Natural killer cell treated with Interleukin-12 subunit alpha and Interleukin-12 subunit beta and Interleukin-15 and Interleukin-18, amount 100 ng/mL, for 72 hours (primary cell): ENCODE measurements around the gene PARN. TPM values are rescaled to one million over a fixed set of nuclear protein-coding genes. Genes with fewer than 3 reads are reported as not detected.

Source experiments
- ATAC-seq, 2 donors: fragments of 150-1000 bp; cut with Tn5 transposase in 1 of 2; sonication (Bioruptor Pico), chemical (Tn5 transposase) in 1 of 2; 2 replicates each; pipeline ENCODE4 v1.10.0; 2021
- DNase-seq: peaks from one replicate; pipeline ENCODE4 v3.0.0; 2022; ENCODE audit warnings: low spot score
- H3K27ac Mint-ChIP-seq, 2 donors: 1 replicate in 1 of 2; 2 replicates in 1 of 2; pipeline ENCODE4 v1.8.0; 2022; ENCODE audit warnings: mixed read lengths in 2 of 2, mild to moderate bottlenecking in 1 of 2, moderate library complexity in 1 of 2
- H3K27me3 Mint-ChIP-seq, 2 donors: 1 replicate in 1 of 2; 2 replicates in 1 of 2; pipeline ENCODE4 v1.8.0; 2022; ENCODE audit warnings: mixed read lengths in 2 of 2
- H3K36me3 Mint-ChIP-seq: one replicate; pipeline ENCODE4 v1.8.0; 2022; ENCODE audit warnings: mixed read lengths
- H3K4me1 Mint-ChIP-seq, 2 donors: 1 replicate in 1 of 2; 2 replicates in 1 of 2; pipeline ENCODE4 v1.8.0; 2022; ENCODE audit warnings: low read depth in 2 of 2, mixed read lengths in 2 of 2, mild to moderate bottlenecking in 1 of 2
- H3K4me3 Mint-ChIP-seq: one replicate; pipeline ENCODE4 v1.8.0; 2022; ENCODE audit warnings: mixed read lengths
- H3K9me3 Mint-ChIP-seq: 2 replicates; pipeline ENCODE4 v1.8.0; 2022; ENCODE audit warnings: mixed read lengths
- total RNA-seq, 2 donors: library from RNA; stranded (reverse); gene quantifications; one replicate each; pipeline ENCODE4 v1.2.3, GENCODE V29; 2022

The PARN gene
- total RNA-seq, 2 donors from 2014 or later, result 25.4 to 50.4 TPM

- DNase-seq, result no peak
- H3K36me3 Mint-ChIP-seq, result no peaks in the 10 kb centered on the region
- no peaks in the 10 kb centered on the region for H3K27me3 Mint-ChIP-seq
- no peaks in the 10 kb centered on the region for H3K9me3 Mint-ChIP-seq
- H3K4me1 Mint-ChIP-seq, result peaks cover 20 to 30% of the 10 kb centered on the region in 2 donors
- no peak overlapping the region for H3K4me3 Mint-ChIP-seq
- H3K27ac Mint-ChIP-seq, result no peak overlapping the region
- ATAC-seq, result no peak
Observed at GRCh38 chr16:14523632-14524031, 106.4 kb downstream of the PARN start.

DNA sequence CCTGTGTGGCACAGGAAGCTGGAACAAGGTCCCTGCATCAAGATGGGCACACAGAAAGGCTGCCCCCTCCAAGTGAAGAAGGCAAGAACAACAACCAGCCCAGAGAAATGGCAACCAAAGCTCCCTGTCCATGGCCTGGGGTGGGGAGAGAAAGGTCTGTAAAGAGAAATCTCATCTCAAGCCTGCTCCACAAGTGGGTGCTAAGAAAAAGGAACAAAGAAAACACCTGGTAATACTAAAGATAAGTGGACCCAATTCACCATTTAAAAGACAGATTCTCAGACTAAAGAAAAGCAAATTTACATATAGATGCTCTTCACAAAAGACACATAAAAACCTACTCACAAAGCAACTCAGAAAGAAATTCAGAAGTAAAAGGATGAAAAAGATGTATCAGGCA lies 107.4 kb downstream of the PARN start:
- Mint-ChIP-seq H3K4me1 (peaks cover 20 to 30% of the 10 kb centered on the region in 2 donors), H3K9me3 (no peaks in the 10 kb centered on the region), H3K4me3 (no peak overlapping the region), H3K27ac (peak overlapping the region in 1 of 2 donors; percentile 4), H3K36me3 (no peaks in the 10 kb centered on the region), H3K27me3 (no peaks in the 10 kb centered on the region)
- ATAC-seq (no peak), DNase-seq (no peak)

DNA sequence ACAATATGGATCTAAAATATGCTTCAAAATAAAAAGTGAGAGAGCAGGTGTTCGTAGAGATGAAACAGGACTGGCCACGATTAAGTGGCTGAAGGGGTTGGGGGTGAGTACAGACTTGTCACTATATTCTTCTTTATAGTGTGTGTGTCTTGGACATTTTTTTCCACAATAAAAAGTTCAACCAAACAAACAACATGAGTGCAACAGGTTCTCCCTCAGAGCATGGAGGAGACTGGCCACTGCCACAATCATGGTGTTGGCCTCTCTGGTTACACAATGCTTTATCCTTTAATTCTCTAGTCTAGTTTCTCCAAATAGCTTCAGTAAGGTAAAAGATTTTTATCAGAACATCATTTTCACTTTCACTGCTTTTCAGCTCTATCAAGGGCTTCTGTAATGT lies 109.3 kb downstream of the PARN start:
- Mint-ChIP-seq H3K9me3 (no peaks in the 10 kb centered on the region), H3K27ac (no peak overlapping the region), H3K36me3 (no peaks in the 10 kb centered on the region), H3K4me1 (peaks cover 22 to 30% of the 10 kb centered on the region in 2 donors), H3K27me3 (no peaks in the 10 kb centered on the region), H3K4me3 (no peak overlapping the region)
- DNase-seq (no peak), ATAC-seq (no peak)

DNA sequence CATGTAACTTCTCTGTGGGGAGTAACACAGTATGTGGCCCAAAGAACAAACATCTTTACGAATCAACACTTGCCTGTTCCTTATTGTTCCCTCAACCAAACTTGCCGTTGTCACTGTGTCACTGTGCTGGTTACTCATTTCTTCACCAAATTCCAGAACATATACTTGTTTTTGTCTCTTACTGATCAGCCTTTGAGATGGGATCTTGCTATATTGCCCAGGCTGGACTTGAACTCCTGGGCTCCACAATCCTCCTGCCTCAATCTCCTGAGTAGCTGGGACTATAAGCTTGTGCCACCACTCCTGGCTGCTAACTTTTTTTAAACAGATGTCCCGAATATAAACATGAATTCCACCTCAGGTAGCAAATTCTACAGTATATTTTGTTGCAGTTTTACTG lies 115.1 kb downstream of the PARN start:
- no peak overlapping the region for H3K4me3 Mint-ChIP-seq
- DNase-seq (no peak), ATAC-seq (no peak)
- no peaks in the 10 kb centered on the region for H3K27me3 Mint-ChIP-seq
- no peaks in the 10 kb centered on the region for H3K36me3 Mint-ChIP-seq
- H3K27ac Mint-ChIP-seq, result no peak overlapping the region
- H3K4me1 Mint-ChIP-seq, result peaks cover 18% of the 10 kb centered on the region in 2 donors
- H3K9me3 Mint-ChIP-seq, result no peaks in the 10 kb centered on the region

GRCh38 chr16:14513389-14514107 lies 116.5 kb downstream of the PARN start:
- H3K36me3 Mint-ChIP-seq, result no peaks in the 10 kb centered on the region
- H3K4me3 Mint-ChIP-seq, result no peak overlapping the region
- peaks cover 14 to 16% of the 10 kb centered on the region in 2 donors for H3K4me1 Mint-ChIP-seq
- no peaks in the 10 kb centered on the region for H3K27me3 Mint-ChIP-seq
- no peaks in the 10 kb centered on the region for H3K9me3 Mint-ChIP-seq
- DNase-seq (no peak), ATAC-seq (no peak)
- no peak overlapping the region for H3K27ac Mint-ChIP-seq

DNA sequence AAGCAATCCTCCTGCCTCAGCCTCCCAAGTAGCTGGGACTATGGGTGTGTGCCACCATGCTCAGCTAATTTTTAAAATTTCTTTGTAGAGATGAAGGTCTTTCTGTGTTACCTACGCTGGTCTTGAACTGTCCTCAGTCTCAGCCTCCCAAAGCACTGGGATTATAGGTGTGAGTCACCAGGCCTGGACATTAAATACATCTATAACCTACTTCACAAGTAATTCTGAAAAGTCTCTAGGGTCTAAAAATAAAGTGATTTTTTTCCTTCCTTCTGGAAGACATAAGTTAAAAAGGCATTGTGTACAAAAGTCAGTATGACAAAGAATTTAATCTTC lies 118.3 kb downstream of the PARN start:
- DNase-seq (no peak), ATAC-seq (no peak)
- Mint-ChIP-seq H3K27ac (no peak overlapping the region), H3K9me3 (no peaks in the 10 kb centered on the region), H3K36me3 (no peaks in the 10 kb centered on the region), H3K4me3 (no peak overlapping the region), H3K4me1 (peaks cover 13 to 14% of the 10 kb centered on the region in 2 donors), H3K27me3 (no peaks in the 10 kb centered on the region)

GRCh38 chr16:14510939-14511799 lies 118.9 kb downstream of the PARN start:
- H3K27me3 Mint-ChIP-seq, result no peaks in the 10 kb centered on the region
- H3K27ac Mint-ChIP-seq, result no peak overlapping the region
- ATAC-seq, result no peak
- no peaks in the 10 kb centered on the region for H3K36me3 Mint-ChIP-seq
- no peak overlapping the region for H3K4me3 Mint-ChIP-seq
- no peak for DNase-seq
- peaks cover 13 to 14% of the 10 kb centered on the region in 2 donors for H3K4me1 Mint-ChIP-seq
- no peaks in the 10 kb centered on the region for H3K9me3 Mint-ChIP-seq

DNA sequence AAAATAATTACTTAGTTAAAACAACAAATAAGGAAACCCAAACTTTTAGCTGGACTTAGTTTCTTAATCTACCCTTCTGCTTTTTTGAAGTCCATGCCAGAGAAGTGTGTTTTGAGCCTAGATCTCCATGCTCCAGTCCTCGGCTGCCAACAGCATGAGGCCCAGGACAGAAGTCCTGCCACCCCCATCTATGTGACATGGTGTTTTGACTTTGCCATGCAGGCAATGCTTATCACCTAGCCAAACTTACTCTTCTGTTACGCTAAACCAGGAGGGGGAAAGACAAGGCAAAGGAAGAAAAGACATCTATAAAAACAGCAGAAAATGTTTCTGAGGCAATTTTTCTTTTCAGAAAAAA lies 119.5 kb downstream of the PARN start:
- no peaks in the 10 kb centered on the region for H3K9me3 Mint-ChIP-seq
- no peaks in the 10 kb centered on the region for H3K36me3 Mint-ChIP-seq
- H3K27me3 Mint-ChIP-seq, result no peaks in the 10 kb centered on the region
- H3K27ac Mint-ChIP-seq, result no peak overlapping the region
- H3K4me1 Mint-ChIP-seq, result peaks cover 14 to 16% of the 10 kb centered on the region in 2 donors
- H3K4me3 Mint-ChIP-seq, result no peak overlapping the region
- no peak for ATAC-seq
- DNase-seq, result no peak

GRCh38 chr16:14509675-14510132 lies 120.4 kb downstream of the PARN start:
- H3K36me3 Mint-ChIP-seq, result no peaks in the 10 kb centered on the region
- no peaks in the 10 kb centered on the region for H3K27me3 Mint-ChIP-seq
- no peak overlapping the region for H3K4me3 Mint-ChIP-seq
- no peak overlapping the region for H3K27ac Mint-ChIP-seq
- DNase-seq (no peak), ATAC-seq (no peak)
- peaks cover 14 to 16% of the 10 kb centered on the region in 2 donors for H3K4me1 Mint-ChIP-seq
- H3K9me3 Mint-ChIP-seq, result no peaks in the 10 kb centered on the region

- Mint-ChIP-seq H3K36me3 (no peaks in the 10 kb centered on the region), H3K4me1 (peaks cover 14 to 16% of the 10 kb centered on the region in 2 donors), H3K9me3 (no peaks in the 10 kb centered on the region), H3K27ac (no peak overlapping the region), H3K4me3 (no peak overlapping the region), H3K27me3 (no peaks in the 10 kb centered on the region)
- ATAC-seq (no peak), DNase-seq (no peak)
Observed at GRCh38 chr16:14509055-14509454, 121.0 kb downstream of the PARN start.

- H3K4me3 Mint-ChIP-seq, result no peak overlapping the region
- H3K27ac Mint-ChIP-seq, result no peak overlapping the region
- H3K4me1 Mint-ChIP-seq, result peaks cover 13 to 22% of the 10 kb centered on the region in 2 donors
- ATAC-seq, result no peak
- no peaks in the 10 kb centered on the region for H3K36me3 Mint-ChIP-seq
- no peak for DNase-seq
- H3K9me3 Mint-ChIP-seq, result no peaks in the 10 kb centered on the region
- H3K27me3 Mint-ChIP-seq, result no peaks in the 10 kb centered on the region
Observed at GRCh38 chr16:14505846-14506245, 124.2 kb downstream of the PARN start.

GRCh38 chr16:14502932-14503741 lies 126.9 kb downstream of the PARN start:
- H3K27me3 Mint-ChIP-seq, result no peaks in the 10 kb centered on the region
- H3K27ac Mint-ChIP-seq, result no peak overlapping the region
- peaks cover 9 to 23% of the 10 kb centered on the region in 2 donors for H3K4me1 Mint-ChIP-seq
- ATAC-seq (peak in 1 of 2 donors; percentile 57), DNase-seq (no peak)
- no peaks in the 10 kb centered on the region for H3K9me3 Mint-ChIP-seq
- H3K4me3 Mint-ChIP-seq, result no peak overlapping the region
- H3K36me3 Mint-ChIP-seq, result no peaks in the 10 kb centered on the region

DNA sequence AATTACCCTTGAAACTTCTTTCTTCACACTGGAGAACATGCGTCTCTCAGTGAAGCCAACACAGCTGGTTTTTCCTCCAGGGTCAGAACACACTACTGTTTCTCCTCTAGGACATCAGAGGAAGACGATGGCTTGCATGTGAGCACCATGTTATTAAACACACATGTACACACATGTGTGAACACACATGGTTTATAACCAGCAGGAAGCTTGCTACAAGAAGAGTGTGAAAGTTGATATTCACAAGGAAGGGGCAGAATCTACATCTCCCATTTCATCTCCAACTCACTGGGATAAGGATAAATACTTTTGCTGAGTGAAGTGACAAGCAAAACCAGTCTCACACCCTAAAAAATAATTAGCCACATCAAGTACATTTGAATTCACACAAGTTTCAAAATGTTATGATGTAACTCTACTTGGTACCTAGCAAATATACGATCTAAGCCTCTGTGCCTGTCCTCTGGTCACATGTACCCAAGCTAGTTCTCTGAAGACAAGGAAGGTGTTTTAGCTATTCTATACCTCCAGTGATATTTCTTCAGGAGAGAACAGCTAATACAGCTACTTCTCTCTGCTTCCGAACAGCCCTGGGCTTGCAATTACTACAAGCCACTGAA lies 127.7 kb downstream of the PARN start:
- H3K27ac Mint-ChIP-seq, result no peak overlapping the region
- no peaks in the 10 kb centered on the region for H3K27me3 Mint-ChIP-seq
- H3K9me3 Mint-ChIP-seq, result no peaks in the 10 kb centered on the region
- no peak for DNase-seq
- no peak for ATAC-seq
- no peaks in the 10 kb centered on the region for H3K36me3 Mint-ChIP-seq
- no peak overlapping the region for H3K4me3 Mint-ChIP-seq
- peaks cover 9 to 23% of the 10 kb centered on the region in 2 donors for H3K4me1 Mint-ChIP-seq
